ENCODE measurements around the gene PTPN11.

GRCh38 chr12:112506513-112507166 lies 87.9 kb downstream of the PTPN11 start:
- no peak for TF ChIP-seq EZH2 (IDR thresholded peaks at IDR 0.05; ENCODE audit: insufficient read depth, poor library complexity, severe bottlenecking)
- no peak for TF ChIP-seq EZH2phosphoT487 (IDR thresholded peaks at IDR 0.05; ENCODE audit: insufficient read depth, low read depth)
